Suprapubic skin (tissue), 4 donors: Measurements from ENCODE around the gene KRTAP4-16. TPM values are rescaled to one million over a fixed set of nuclear protein-coding genes. Genes with fewer than 3 reads are reported as not detected.
"Not testable (repeated sequence)": the region's sequence is repeated elsewhere in the genome, so short reads cannot be mapped to it uniquely, and the experiment has no call there.

ENCODE experiments used
- DNase-seq, 2 donors: peaks; one replicate each; pipeline ENCODE4 v3.0.0-alpha.2; 2019; ENCODE audit warnings: low spot score in 2 of 2
- H3K27ac ChIP-seq: fragments of 200-600 bp; sonication (generic); one replicate; pipeline ENCODE4 v1.5.1; 2019
- H3K27me3 ChIP-seq: fragments of 200-600 bp; sonication (generic); one replicate; pipeline ENCODE4 v1.5.1; 2019
- H3K36me3 ChIP-seq: fragments of 200-600 bp; sonication (generic); one replicate; pipeline ENCODE4 v1.5.1; 2019
- H3K4me1 ChIP-seq: fragments of 200-600 bp; sonication (generic); one replicate; pipeline ENCODE4 v1.5.1; 2019
- H3K4me3 ChIP-seq: fragments of 200-600 bp; sonication (generic); one replicate; pipeline ENCODE4 v1.5.1; 2019; ENCODE audit warnings: mild to moderate bottlenecking
- H3K9me3 ChIP-seq: fragments of 200-600 bp; sonication (generic); one replicate; pipeline ENCODE4 v1.5.1; 2019
- EP300 ChIP-seq: sonication (generic); formaldehyde crosslinking; IDR thresholded peaks from one replicate; pipeline ENCODE4 v1.6.1; 2017; ENCODE audit warnings: antibody characterized with exemption
- POLR2A ChIP-seq, 2 donors: fragments of 450-650 bp; IDR thresholded peaks; one replicate each; pipeline ENCODE4 v1.6.1; 2017; ENCODE audit warnings: antibody characterized with exemption in 2 of 2, mild to moderate bottlenecking in 2 of 2, moderate library complexity in 2 of 2
- POLR2AphosphoS5 ChIP-seq, 3 donors: sonication (generic); formaldehyde crosslinking; IDR thresholded peaks; one replicate each; pipeline ENCODE4 v1.6.1; 2017; ENCODE audit warnings: antibody characterized with exemption in 3 of 3
- WGBS: methylation state at CpG from one replicate; pipeline ENCODE4 v1.1.5; 2018; 5-methylcytosine and 5-hydroxymethylcytosine counted together
- total RNA-seq, 4 donors: library from RNA; depleted of rRNA; stranded (reverse); fragments of >200 nt; gene quantifications; one replicate each; pipeline ENCODE4 v1.1.0, GENCODE V29; 2016
- TF ChIP-seq, protein P1 (sequence below), 2 donors: fragments of 200-600 bp in 1 of 2; fragments of 450-650 bp in 1 of 2; sonication (generic) in 1 of 2; IDR thresholded peaks; one replicate each; pipeline ENCODE4 v1.5.1; 2016 to 2019; ENCODE audit warnings: antibody characterized with exemption in 2 of 2, mild to moderate bottlenecking in 1 of 2, moderate library complexity in 1 of 2

Gene KRTAP4-16
- not detected for total RNA-seq

DNA sequence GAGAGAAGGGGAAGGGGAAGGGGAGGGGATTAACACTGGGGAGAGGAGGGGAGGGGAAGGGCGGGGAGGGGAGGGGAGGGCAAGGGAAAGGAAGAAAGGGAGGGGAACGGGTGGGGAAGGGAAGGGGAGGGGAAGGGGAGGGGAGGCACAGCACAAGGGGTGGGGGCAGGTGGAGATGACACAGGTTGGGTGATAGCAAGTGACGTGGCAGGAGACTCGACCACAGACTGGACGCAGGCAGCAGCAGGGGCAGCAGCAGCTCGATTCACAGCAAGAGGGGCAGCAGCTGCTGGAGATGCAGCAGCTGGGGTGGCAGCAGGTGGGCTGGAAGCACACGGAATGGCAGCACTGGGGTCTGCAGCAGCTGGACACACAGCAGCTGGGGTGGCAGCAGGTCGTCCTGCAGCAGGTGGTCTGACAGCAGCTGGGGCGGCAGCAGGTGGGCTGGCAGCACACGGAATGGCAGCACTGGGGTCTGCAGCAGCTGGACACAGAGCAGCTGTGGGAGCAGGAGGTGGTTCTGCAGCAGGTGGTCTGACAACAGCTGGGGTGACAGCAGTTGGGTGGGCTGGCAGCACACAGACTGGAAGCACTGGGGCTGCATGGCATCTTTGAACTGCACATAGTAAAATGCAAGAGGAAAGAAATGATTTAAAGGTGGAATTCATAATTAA is at the start of gene KRTAP4-16:
TSS of gene KRTAP4-16 (minus strand) at position 624 of the 674 bp plus-strand sequence. CDS start at position 624, 0 bp downstream.
- TF ChIP-seq, protein P1, sequence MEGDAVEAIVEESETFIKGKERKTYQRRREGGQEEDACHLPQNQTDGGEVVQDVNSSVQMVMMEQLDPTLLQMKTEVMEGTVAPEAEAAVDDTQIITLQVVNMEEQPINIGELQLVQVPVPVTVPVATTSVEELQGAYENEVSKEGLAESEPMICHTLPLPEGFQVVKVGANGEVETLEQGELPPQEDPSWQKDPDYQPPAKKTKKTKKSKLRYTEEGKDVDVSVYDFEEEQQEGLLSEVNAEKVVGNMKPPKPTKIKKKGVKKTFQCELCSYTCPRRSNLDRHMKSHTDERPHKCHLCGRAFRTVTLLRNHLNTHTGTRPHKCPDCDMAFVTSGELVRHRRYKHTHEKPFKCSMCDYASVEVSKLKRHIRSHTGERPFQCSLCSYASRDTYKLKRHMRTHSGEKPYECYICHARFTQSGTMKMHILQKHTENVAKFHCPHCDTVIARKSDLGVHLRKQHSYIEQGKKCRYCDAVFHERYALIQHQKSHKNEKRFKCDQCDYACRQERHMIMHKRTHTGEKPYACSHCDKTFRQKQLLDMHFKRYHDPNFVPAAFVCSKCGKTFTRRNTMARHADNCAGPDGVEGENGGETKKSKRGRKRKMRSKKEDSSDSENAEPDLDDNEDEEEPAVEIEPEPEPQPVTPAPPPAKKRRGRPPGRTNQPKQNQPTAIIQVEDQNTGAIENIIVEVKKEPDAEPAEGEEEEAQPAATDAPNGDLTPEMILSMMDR (IDR thresholded peaks at IDR 0.05) = no peak
- TF ChIP-seq POLR2AphosphoS5 (IDR thresholded peaks at IDR 0.05) = no peak
- TF ChIP-seq EP300 = no peak
- TF ChIP-seq POLR2A (IDR thresholded peaks at IDR 0.05) = no peak
- H3K27ac ChIP-seq = no peak within 1 kb of the TSS

DNA sequence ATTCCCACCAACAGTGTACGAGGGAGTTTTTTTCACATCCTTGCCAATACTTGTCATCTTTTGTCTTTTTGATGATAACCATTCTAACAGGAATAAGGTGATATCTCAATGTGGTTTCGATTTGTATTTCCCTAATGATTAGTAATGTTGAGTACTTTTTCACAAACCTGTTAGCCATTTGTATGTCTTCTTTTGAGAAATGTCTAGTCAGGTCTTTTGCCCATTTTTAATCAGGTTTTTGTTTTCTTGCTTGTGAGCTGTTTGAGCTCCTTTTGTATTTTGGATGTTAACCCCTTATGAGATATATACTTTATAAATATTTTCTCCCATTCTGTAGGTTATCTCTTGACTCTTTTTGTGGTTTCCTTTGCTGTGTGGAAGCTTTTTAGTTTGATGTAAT is 49.5 kb upstream of the KRTAP4-16 start:
- H3K9me3 ChIP-seq = no peaks in the 10 kb centered on the region
- 72% methylated on average over 2 of the region's 2 CpGs for WGBS
- no peak for TF ChIP-seq POLR2A (IDR thresholded peaks at IDR 0.05)
- no peak for TF ChIP-seq EP300

More for the DNA sequence above, at the start of gene KRTAP4-16:
- Histone ChIP-seq H3K9me3 (no peaks in the 10 kb centered on the region), H3K4me3 (no peak within 1 kb of the TSS), H3K27me3 (peaks cover 3% of the 10 kb centered on the region), H3K36me3 (no peaks in the 10 kb centered on the region), H3K4me1 (no peaks in the 10 kb centered on the region)
- no peak for DNase-seq
- WGBS = 82% methylated on average over 9 of the region's 10 CpGs

DNA sequence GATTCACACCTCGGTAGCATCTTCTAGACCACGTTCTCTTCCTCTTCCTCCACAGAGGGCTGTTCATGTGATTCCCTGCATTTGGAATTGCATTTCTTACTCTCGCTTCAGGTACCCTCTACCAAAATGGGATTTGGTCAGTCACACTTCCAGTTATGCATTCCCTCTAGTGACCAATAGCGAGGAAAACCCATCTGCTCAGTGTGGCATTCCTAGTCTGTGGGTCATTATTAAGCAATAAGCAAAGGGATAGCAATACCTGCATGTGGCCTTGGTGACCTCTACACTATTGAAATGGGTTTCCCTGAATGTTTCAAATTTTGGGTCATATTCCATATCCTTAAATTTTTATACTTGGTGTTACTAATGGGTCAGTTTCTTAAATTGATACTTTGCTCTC is 48.0 kb upstream of the KRTAP4-16 start:
- TF ChIP-seq POLR2A (IDR thresholded peaks at IDR 0.05) = no peak
- TF ChIP-seq, protein P1 (IDR thresholded peaks at IDR 0.05) = no peak
- TF ChIP-seq EP300 = no peak
- no peak for TF ChIP-seq POLR2AphosphoS5 (IDR thresholded peaks at IDR 0.05)
- no peaks in the 10 kb centered on the region for H3K9me3 ChIP-seq

More for the DNA sequence above, 49.5 kb upstream of the KRTAP4-16 start:
- H3K27ac ChIP-seq = no peak overlapping the region
- no peaks in the 10 kb centered on the region for H3K4me1 ChIP-seq
- no peaks in the 10 kb centered on the region for H3K27me3 ChIP-seq
- no peak for DNase-seq
- H3K36me3 ChIP-seq = no peaks in the 10 kb centered on the region
- H3K4me3 ChIP-seq = no peak overlapping the region

DNA sequence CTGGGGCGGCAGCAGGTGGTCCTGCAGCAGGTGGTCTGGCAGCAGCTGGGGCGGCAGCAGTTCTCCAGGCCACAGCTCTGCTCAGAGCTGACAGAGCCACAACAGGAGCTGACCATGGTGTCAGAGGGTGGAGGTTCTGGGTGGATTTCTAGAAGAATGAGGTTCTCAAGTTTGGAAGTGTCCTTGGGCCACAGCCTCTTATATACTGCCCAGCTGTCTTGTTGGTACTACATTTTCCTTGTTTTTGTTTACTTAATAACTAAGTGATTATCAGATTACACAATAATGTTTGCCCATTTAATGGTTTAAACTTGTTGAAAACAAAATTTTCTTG is 47.6 kb upstream of the KRTAP4-16 start, which contains the start of gene KRTAP4-5:
TSS of gene KRTAP4-5 (minus strand) at position 174 of the 334 bp plus-strand sequence. CDS start at position 116, 58 bp downstream.
- 48% methylated on average over 2 of the region's 2 CpGs for WGBS
- no peak within 1 kb of the TSS for H3K27ac ChIP-seq
- no peaks in the 10 kb centered on the region for H3K27me3 ChIP-seq
- H3K4me3 ChIP-seq = no peak within 1 kb of the TSS
- DNase-seq = no peak
- no peaks in the 10 kb centered on the region for H3K9me3 ChIP-seq
- H3K4me1 ChIP-seq = no peaks in the 10 kb centered on the region
- no peaks in the 10 kb centered on the region for H3K36me3 ChIP-seq
- TF ChIP-seq, protein P1 (IDR thresholded peaks at IDR 0.05) = no peak
- TF ChIP-seq POLR2AphosphoS5 (IDR thresholded peaks at IDR 0.05) (no peak), EP300 (no peak), POLR2A (IDR thresholded peaks at IDR 0.05) (no peak)

More for the DNA sequence above, 48.0 kb upstream of the KRTAP4-16 start:
- Histone ChIP-seq H3K4me3 (no peak overlapping the region), H3K36me3 (no peaks in the 10 kb centered on the region), H3K27me3 (no peaks in the 10 kb centered on the region), H3K27ac (no peak overlapping the region), H3K4me1 (no peaks in the 10 kb centered on the region)
- DNase-seq = no peak
- 83% methylated on average over 4 of the region's 4 CpGs for WGBS

DNA sequence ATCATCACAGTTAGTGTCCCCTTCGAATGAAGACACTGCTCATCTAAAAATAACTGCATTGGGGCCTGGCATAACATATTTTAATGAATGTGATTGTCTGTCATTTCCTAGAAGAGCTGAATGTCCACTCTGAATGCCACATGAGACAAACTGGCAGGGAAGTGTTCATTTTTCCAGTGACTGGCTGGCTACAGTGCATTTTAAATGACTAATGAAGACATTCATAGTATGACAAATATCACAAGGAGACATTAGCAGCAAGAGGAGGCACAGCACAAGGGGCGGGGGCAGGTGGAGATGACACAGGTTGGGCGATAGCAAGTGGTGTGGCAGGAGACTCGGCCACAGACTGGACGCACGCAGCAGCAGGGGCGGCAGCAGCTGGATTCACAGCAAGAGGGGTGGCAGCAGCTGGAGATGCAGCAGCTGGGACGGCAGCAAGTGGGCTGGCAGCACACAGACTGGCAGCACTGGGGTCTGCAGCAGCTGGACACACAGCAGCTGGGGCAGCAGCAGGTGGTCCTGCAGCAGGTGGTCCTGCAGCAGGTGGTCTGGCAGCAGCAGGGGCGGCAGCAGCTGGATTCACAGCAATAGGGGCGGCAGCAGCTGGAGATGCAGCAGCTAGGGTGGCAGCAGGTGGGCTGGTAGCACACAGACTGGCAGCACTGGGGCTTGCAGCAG is 47.1 kb upstream of the KRTAP4-16 start:
- DNase-seq, H3K27me3 ChIP-seq, H3K36me3 ChIP-seq, H3K9me3 ChIP-seq, H3K27ac ChIP-seq, H3K4me1 ChIP-seq, H3K4me3 ChIP-seq: not testable (repeated sequence)
- WGBS = 86% methylated on average over 10 of the region's 10 CpGs

DNA sequence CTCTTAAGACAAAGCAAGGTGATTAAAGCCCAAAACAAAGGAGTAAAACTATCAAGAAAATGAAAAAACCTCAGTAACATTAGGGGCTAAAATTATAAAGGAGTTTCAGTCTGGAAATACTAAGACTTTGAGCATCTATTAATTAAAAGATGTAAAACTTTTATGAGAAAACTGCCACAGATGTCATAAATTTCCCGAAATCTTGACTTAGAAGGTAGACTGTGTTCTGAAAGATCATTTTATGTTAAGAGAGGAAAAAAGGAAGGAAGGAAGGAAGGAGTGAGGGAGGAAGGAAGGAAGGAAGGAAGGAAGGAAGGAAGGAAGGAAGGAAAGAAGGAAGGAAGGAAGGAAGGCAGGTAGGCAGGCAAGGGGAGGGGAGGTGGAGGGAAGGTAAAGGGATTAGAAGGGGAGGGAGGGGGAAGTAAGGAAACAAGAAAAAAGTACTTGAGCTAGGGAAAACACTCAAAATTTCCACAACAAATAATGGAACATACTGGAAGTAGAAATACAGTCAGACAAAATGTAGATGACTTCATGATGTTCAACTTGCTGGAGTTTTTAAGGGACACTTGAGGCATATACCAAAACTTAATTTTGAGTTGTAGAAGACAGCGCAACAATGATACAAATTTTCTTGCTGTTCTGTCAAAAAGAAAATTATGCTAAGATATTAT is 45.7 kb upstream of the KRTAP4-16 start:
- TF ChIP-seq EP300 = no peak
- no peak for TF ChIP-seq POLR2AphosphoS5 (IDR thresholded peaks at IDR 0.05)
- TF ChIP-seq, protein P1 (IDR thresholded peaks at IDR 0.05) = no peak
- TF ChIP-seq POLR2A (IDR thresholded peaks at IDR 0.05) = no peak
- no peaks in the 10 kb centered on the region for H3K4me1 ChIP-seq
- no peak overlapping the region for H3K4me3 ChIP-seq
- no peak overlapping the region for H3K27ac ChIP-seq
- peaks cover 9% of the 10 kb centered on the region for H3K9me3 ChIP-seq
- H3K36me3 ChIP-seq = no peaks in the 10 kb centered on the region
- WGBS = 71% methylated on average over 2 of the region's 2 CpGs
- no peaks in the 10 kb centered on the region for H3K27me3 ChIP-seq
- no peak for DNase-seq
